GM19397 (cell line): ENCODE data around the gene ARL4A.
"Not testable (repeated sequence)": the region's sequence is repeated elsewhere in the genome, so short reads cannot be mapped to it uniquely, and the experiment has no call there.

Experiments
- ATAC-seq: cut with Tn5 transposase; IDR thresholded peaks from one replicate; pipeline ENCODE4 v1.9.1; 2021; ENCODE audit warnings: mild to moderate bottlenecking, moderate library complexity; ENCODE audit not compliant: unreplicated experiment

The ARL4A gene, protein sequence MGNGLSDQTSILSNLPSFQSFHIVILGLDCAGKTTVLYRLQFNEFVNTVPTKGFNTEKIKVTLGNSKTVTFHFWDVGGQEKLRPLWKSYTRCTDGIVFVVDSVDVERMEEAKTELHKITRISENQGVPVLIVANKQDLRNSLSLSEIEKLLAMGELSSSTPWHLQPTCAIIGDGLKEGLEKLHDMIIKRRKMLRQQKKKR

DNA sequence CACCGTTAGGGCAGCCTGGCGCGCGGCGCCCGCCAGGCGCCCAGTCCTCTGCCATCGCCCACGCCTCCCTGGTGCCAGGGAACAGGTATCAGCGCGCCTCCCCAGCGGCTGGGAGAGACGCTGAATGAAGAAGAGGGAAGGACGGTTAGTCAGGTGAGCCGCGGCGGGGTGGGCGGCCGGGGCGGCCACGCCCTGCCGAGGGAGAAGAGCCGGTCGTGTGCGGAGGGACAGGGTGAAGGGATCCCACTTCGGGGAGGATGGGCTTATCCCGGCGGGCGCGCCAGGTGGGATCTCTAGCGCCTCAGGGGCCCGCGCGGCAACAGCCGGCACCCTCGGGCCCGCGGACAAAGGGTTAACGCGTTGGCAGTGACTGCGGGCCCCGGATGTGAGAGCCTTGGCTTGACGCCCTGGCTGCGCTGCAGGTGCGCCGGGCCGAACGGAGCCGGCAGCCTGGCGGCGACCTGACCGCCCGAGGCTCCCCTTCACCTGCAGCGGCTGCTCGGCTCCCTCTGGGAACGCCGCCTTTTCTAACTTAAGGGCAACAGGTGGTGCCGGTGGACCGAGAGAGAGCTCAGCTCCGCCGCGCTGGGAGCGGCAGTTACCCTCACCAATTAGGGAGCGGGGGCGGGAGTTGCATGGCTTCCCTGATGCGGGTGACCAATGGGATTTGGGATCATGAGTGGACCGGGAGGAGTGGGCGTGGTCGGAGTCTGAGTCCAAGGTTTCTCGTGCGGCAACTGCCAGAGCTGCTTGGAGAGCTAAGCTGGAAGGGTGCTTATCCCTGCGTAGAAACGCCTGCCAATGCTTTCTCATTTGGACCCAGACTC, at the start of gene ARL4A:
TSS of gene ARL4A (plus strand) at position 743 of the 827 bp plus-strand sequence. CDS start 622 bp downstream, outside the sequence.
- peak; percentile 76 for ATAC-seq

DNA sequence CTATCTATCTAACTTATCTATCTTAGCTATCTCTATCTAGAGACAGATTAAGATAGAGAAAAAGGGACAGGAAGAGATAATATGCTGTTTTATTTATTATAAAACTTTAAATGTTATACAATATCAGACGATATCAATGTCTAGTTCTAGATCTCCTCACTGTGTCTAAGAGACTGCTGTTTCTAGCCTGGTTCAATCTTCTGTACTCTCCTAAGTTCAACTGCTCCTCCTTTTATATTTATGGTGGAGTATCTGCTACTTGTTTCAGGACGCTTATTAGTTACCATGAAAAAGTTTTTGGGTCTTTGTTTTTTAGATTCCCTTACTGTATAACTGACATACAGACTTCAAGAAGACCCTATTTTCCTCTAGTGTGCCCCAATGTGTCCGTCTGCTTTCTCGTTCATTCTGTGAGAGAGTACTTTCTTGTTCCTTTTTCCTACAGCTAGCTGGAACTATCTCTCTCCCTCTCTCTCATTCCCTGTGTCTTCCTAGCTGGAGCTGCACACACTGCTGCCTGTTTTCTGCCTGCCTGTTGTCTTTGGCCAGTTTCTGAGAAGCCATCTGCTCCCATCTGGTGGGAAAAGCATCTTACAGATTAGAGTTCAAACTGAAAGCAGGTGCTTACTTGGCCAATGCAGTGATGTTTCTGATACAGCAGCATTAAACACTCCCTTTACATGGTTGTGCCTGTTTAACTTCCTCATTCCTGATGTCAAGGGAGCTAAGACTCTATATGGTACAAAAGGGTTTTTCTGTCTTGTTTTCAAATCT, 49.4 kb upstream of the ARL4A start:
- ATAC-seq = peak; percentile 46

DNA sequence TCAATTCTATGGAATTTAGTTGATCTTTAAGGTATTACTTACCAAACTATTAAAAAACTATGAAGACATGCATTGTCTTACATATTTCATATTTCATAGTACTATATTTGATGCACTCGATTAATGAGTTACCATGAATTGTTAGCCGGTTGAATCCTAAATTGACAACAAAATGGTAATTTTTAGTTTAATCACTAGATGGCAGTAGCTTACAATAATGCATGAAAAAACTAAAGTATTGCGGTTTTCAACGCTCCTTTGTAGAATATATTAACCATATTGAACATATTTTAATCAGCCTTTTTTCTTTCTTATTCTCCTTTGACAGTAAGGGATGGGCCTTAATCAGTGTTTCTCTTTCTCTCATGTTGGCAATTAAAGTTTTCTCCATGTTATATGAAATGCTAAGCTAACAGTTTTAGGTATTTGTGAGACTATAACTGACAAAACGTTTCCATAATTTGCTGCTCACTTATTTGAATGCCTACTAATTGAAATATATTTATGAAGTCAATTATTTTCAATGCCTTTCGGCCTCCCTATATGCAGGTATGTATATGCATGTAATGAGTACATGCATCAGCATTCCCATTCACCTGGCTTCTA, 48.5 kb upstream of the ARL4A start:
- ATAC-seq = no peak

DNA sequence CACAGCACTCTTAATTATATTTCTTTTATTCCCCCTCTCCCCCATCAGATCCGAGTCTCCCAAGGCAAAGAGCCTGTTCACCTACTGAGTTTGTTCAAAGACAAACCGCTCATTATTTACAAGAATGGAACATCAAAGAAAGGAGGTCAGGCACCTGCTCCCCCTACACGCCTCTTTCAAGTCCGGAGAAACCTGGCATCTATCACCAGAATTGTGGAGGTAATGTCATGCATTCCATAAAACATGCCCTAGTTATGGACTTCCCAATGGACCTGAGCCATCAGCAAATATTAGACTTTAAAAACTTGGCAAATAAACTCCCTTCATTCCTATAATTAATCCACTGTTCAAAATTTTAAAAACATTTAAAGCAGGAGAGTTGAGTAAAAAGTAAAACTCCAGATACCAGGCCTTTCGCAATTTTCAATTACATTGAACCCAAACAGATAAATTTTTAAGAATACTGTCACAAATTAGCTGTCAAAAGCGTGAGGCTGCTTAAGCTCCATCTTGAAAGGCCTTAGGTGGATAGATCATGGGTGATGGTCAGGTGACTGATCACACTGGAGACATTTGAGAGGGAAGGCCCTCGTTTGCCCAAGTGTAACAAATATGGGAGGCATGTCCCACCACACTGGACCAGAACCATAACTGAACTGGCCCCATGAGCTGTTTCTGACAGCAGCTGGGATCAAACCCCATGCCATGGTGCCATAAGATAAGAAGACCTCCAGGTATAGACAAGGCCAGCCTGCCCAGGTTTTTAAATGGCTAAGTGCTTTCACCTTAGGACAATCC, 46.9 kb upstream of the ARL4A start:
- no peak for ATAC-seq

DNA sequence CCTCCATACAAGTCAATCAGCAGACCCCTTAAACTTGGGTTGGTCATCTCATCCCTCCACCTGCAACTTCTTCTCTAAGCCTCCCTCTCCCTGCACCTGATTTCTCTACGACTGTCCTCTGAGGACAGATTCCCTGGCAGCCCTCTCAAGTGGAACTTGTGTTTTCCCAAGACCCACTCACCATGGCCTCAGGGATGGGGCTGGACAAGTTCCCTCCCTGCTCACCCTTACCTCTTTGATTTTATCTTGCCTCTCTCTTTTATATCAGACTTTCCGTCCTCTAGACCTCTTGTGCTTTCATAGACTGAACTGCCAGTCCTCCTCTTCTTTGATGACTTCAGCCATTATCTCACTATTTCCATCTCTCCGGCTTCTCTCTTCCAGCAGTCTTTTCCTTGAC, 46.2 kb upstream of the ARL4A start:
- no peak for ATAC-seq

DNA sequence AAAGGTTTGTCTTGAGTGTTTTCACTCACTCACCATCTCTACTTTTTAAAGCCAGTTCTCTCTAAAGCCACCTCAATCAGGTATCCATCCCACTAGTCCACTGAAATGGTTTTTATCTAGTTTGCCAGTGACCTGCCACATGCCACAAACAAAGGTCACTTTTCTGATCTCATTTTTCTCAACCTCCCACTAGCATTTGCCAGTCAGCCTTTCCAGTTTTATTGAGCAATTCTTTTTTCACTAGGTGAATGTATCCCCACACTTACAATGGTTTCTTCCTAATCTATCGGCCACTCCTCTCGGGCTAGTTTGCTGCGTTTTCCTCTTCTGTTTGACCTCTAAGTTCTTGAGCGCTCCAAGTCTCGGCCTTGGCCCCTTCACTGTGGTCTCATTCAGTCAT, 44.9 kb upstream of the ARL4A start:
- no peak for ATAC-seq

DNA sequence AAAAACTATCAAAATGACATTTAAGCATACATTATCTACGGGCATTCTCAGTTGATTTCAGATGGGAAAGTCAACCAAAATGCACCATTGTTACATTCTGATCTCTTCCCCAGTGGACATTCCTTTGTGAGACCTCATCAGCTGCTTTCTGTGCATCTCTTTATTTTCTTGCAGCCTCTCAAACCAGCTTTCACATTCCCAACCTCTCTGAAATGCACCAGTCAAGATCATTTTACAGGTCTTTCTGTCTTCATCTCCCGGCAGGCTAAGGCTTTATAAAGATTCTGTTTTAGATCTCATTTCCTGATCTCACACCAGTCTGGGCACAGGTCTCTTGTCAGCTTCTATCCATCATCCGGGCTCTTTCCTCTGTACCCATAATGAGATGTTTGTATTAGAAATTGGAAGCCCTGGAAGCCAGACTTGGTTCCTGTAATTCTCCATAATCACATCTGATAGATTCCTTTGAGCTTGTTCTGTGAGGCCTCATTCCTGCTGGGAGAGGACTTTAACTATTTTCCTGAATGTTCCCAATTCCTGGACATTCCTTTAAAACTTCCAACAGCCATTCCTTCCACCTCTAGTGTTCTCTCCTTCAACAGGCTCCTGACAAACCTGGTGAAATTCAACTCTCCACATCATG, 44.3 kb upstream of the ARL4A start:
- ATAC-seq = no peak

DNA sequence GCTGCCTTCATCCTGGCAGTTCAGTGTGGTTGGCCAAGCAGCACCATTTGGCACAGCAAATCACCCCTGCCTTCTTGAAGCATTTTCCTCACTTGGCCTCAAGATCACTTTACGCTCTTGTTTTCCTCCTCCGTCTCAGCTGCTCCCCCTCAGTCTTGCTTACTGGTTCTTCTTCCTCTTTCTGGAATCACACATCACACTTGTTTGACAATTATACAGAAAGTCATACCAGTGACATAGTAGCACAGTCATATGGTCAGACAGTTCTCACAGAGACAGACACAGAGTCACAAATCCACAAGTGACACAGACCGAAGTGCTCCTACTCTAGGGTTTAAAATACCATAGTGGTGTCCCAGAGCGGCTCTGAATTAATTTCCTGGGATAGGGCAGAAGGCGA, 43.8 kb upstream of the ARL4A start:
- ATAC-seq = no peak

DNA sequence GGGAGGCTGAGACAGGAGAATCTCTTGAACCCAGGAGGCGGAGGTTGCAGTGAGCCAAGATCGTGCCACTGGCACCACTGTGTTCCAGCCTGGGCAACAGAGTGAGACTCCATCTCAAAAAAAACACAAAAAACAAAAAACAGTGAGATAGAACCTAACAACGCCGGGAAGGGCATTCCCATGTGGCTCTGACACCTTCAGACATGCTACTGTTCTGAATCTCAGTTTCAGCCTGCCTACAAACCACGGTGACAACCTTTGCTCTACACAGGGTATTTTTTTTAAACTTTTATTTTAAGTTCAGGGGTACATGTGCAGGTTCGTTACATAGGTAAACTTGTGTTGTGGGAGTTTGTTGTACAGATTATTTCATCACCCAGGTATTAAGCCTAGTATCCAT, 42.2 kb upstream of the ARL4A start:
- ATAC-seq = not testable (repeated sequence)

DNA sequence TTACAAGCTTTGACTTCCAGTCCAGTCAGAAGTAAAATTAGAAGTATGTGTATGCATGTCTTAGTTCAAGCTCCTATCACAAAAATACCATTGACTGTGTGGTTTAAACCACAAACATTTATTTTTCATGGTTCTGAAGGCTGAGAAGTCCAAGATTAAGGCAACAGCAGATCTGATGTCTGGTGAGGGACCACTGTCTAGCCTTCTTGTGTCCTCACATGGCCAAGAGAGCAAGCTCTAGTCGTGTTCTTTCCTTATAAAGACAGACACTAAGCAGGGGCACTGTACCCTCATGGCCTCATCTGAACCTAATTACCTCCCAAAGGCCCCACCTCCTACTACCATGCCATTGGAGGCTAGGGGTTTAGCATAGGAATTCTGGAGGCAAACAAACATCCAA, 41.3 kb upstream of the ARL4A start:
- no peak for ATAC-seq

DNA sequence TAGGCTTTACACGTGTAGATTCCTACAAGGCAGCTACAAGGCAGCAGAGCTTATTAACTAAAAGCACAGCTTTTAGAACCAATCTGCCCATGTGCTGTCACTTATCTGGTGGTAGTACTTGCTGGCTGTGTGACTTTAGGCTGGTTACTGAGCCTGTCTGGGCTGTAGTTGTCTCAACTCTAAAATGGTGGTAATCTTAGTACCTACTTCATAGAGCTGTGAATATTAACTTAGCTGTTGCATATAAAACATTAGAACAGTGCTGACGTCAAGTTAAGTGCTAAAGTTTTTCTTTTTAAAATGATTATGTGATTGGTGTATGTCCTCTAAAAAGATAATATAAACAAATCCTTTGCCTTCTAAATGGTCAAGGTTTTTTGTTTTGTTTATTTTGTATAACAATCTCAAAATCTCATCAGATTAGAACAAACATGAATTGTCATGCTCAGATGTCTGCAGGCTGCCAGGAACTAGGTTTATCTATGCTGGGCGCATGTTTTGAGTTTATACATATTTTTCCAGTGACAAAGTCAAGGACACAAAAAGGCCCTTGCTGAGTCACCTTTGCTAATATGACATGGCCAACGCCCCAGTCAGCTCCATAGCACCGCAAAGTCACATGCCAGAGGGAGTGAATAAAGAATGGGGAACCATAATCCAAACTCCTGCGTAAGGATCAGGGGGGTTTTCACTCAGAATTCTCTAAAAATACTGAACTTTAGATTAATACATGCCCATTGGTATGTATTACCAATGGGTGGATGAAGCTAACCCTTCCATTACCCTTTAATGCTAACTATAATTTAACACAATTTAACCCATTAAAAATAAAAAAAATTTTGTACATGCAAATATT, 39.8 kb upstream of the ARL4A start:
- ATAC-seq = no peak

DNA sequence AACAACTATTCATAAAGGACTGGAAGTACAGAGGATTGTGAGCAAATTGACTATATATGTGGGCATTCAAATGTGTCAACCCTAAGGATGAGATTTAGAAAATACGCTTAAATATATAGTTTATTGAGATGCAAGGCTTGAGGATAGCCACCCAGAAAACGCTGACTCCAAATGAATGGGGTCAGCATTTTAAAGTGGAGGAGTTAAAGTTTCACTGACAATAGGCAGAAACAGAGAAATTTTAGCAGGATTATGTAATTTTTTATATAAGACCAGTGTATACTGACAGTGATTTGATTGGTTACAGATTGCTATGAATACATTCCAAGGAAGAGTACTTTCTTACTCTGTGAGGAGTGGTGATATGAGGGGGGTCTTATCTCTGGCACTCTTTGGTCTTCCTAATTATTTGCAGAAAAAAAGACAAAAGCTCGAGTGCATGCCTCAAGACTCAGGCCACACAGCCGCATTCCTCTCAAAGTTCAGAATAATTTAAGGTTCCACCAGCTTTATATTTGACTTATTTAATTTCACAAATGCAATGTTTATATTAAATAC, 38.6 kb upstream of the ARL4A start:
- no peak for ATAC-seq

DNA sequence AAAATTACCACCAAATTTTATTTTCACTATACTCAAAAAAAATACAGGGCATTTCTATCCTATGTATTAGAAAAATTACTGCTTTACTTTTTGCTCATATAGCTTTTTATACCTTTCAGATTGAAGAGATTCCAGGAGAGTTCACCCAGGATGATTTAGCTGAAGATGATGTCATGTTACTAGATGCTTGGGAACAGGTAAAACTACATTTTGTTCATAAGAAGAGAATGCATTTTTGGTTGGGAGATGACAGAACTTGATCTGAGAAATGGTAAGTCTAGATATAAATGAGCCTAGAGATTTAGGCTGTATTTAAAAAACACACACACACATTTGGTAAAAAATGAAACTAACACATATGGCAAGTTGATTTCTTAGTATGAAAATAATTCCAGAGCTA, 38.1 kb upstream of the ARL4A start:
- no peak for ATAC-seq

DNA sequence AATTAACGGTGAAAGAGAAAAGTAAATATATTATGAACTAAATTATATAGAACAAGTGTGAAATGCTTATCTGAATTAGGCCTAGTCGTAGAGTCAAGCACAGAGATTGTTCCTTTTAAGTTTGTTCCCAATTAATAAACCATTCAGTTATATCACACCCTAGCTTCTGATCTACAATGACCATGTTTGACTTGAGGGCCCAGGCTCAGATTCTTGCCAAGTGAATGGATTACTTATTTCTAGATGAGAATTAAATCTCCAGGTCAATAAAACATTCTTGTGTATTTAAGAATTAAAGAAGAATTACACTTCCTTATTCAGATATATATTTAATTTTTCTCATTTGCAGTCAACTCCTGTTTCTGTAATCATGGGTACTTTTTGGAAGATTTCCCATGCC, 37.4 kb upstream of the ARL4A start:
- ATAC-seq = no peak

DNA sequence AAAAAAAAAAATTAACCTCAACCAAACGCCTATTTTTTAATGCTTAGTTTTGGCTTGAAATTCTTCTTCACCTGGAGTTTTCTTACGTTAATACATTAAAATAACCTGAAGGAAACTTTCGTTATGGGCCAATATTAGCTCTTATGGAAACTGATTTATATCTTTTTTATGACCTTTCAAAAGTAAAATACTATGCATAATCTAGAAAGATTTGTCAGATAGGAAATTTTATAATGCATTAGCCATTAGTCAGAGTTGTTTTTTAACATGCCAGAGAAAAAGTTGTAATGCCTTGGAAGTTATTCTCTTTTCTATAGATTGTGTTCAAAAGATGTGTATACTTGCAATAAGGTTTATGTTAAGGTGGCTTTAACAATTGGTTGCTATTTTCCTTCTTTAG, 34.3 kb upstream of the ARL4A start:
- ATAC-seq = no peak

DNA sequence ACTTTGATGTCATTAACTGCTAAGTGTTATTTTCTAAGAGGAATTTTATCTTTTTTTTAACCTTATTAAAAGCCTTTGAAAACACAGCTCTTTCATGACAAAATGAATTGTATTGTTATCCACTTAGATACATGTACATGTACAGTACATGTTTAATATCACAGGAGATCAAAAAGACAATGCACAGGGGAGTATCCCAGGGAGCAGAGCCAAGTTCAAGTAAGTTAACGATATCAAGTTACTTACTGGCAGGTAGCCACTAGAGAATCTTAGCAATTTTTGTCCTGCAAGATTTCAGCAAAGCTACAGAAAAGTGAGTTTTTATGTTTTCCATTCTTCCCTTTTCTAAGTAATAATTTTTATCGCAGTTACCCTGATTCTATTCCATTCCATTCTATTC, 33.9 kb upstream of the ARL4A start:
- no peak for ATAC-seq

DNA sequence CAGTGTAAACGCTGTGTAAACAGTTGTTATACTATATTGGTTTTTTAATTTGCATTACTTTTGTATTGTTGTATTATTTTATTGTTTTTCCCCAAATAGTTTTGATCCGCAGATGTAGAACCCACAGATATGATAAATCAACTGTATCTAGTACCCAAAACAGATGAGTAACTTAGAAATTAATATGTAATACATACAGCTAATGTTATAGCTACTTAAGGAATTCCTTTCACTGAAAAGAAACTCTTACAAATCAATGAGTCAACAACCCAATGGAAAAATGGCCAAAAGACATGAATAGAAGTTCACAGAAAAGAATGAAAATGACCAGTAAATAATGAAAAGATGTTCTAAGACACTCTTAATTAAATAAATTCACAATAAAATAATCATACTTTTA, 32.3 kb upstream of the ARL4A start:
- ATAC-seq = no peak

DNA sequence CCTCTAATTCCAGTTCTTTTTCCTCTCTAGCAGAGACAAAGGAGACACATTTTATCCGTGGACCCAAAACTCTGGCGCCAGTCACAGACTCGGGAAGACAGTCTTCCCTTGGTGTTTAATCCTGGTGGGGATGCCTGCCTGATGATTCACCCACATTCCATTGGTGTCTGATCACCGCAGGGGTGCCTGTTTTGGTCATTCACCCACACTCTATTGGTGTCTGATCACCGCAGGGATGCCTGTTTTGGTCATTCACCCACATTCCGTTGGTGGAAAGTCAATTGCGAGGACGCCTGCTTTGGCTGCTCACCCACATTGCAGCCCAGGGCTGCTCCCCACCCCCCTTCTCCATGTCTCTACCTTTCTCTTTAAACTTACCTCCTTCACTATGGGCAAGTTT, 27.0 kb upstream of the ARL4A start:
- not testable (repeated sequence) for ATAC-seq

DNA sequence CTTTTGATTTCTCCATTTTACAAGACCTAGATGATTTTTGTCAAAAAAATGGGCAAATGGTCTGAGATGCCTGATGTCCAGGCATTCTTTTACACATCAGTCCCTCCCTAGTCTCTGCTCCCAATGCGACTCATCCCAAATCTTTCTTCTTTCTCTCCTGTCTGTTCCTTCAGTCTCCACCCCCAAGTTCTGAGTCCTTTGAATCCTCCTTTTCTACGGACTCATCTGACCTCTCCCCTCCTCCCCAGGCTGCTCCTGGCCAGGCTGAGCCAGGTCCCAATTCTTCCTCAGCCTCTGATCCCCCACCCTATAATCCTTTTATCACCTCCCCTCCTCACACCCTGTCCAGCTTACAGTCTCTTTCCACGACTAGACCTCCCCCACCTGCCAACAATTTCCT, 26.4 kb upstream of the ARL4A start:
- not testable (repeated sequence) for ATAC-seq
